GM12864 (cell line): ENCODE data around the gene CLIC1.

Source experiments
- DNase-seq: peaks from one replicate; pipeline ENCODE4 v3.0.0-alpha.2; 2011; ENCODE audit warnings: low read depth
- H3K4me3 ChIP-seq: 2 replicates; pipeline ENCODE4 v1.5.1; 2011; ENCODE audit warnings: mild to moderate bottlenecking, low read depth, low read length, control low read depth
- CTCF ChIP-seq: IDR thresholded peaks from 2 replicates; pipeline ENCODE4 v1.5.1; 2011; ENCODE audit warnings: low read depth, mild to moderate bottlenecking, moderate library complexity, low read length, control low read depth, inconsistent platforms; ENCODE audit errors: missing control alignments

CLIC1 gene

GRCh38 chr6:31700740-31701401 lies 35.5 kb downstream of the CLIC1 start:
- no peak for TF ChIP-seq CTCF
- H3K4me3 ChIP-seq = no peak overlapping the region
- DNase-seq = no peak

- DNase-seq = no peak
- TF ChIP-seq CTCF = no peak
- no peak overlapping the region for H3K4me3 ChIP-seq
Measured at GRCh38 chr6:31697555-31697954, 38.8 kb downstream of the CLIC1 start.

GRCh38 chr6:31693535-31693934 lies 42.8 kb downstream of the CLIC1 start:
- no peak for TF ChIP-seq CTCF
- no peak overlapping the region for H3K4me3 ChIP-seq
- no peak for DNase-seq

- no peak for TF ChIP-seq CTCF
- no peak overlapping the region for H3K4me3 ChIP-seq
- DNase-seq = no peak
Measured at GRCh38 chr6:31692886-31693285, 43.4 kb downstream of the CLIC1 start.

GRCh38 chr6:31692353-31692752 lies 44.0 kb downstream of the CLIC1 start:
- no peak for TF ChIP-seq CTCF
- DNase-seq = no peak
- H3K4me3 ChIP-seq = no peak overlapping the region

- DNase-seq = no peak
- no peak for TF ChIP-seq CTCF
- H3K4me3 ChIP-seq = no peak overlapping the region
Measured at GRCh38 chr6:31691564-31692108, 44.7 kb downstream of the CLIC1 start.

GRCh38 chr6:31691078-31691463 lies 45.3 kb downstream of the CLIC1 start:
- DNase-seq = no peak
- no peak for TF ChIP-seq CTCF
- H3K4me3 ChIP-seq = no peak overlapping the region
